Rectal smooth muscle tissue (tissue), 1 donor: ENCODE data around the gene PNMA6E.

Source experiments
- H3K27ac ChIP-seq: one replicate; pipeline ENCODE4 v1.7.0; 2013; ENCODE audit warnings: low read depth, low read length, inconsistent platforms
- H3K27me3 ChIP-seq: one replicate; pipeline ENCODE4 v1.7.0; 2013; ENCODE audit warnings: low read length; ENCODE audit not compliant: control insufficient read depth, insufficient read depth
- H3K36me3 ChIP-seq: one replicate; pipeline ENCODE4 v1.7.0; 2013; ENCODE audit warnings: low read length; ENCODE audit not compliant: control insufficient read depth, insufficient read depth
- H3K4me1 ChIP-seq: one replicate; pipeline ENCODE4 v1.7.0; 2013; ENCODE audit warnings: low read length; ENCODE audit not compliant: control insufficient read depth, insufficient read depth
- H3K4me3 ChIP-seq: one replicate; pipeline ENCODE4 v1.7.0; 2013; ENCODE audit warnings: low read length
- H3K9ac ChIP-seq: one replicate; pipeline ENCODE4 v1.7.0; 2013; ENCODE audit warnings: low read length

The PNMA6E gene

DNA sequence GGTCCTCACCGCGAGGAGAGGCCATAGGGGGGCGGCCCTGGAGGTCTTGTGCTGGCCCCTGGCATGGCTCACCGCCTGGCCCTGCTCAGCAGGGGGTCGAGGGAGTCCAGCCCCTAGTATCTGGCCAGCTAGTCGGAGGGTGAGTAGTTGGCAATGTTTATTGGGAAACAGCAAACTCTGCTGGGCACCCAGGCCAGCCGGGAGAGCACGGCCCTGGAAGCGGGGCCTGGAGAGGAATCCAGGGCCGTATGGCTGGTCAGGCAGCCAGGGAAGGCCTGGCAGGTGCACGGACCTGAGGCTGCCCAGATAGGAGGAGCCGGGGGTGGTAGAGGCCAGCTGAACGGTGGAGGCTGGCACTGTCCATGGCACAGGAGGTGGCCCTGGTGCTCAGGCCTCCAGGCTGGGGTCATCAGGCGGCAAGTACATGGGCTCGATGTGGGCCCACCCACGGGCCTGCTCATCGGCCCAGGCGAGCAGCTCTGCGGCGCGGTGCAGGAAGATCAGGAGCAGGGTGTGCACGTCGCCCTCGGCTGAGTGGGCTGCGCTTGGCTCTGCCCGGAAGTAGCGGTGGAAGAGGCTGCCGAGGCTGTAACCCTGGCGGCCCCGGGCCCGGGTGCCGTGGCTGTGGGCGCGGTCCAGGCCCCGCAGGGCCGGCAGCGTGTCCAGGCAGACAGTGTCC is 43.3 kb upstream of the PNMA6E start:
- no peak overlapping the region for H3K4me3 ChIP-seq
- H3K4me1 ChIP-seq, result no peaks in the 10 kb centered on the region
- H3K9ac ChIP-seq, result no peak overlapping the region
- H3K36me3 ChIP-seq, result no peaks in the 10 kb centered on the region
- H3K27ac ChIP-seq, result no peak overlapping the region
- peaks cover 5% of the 10 kb centered on the region for H3K27me3 ChIP-seq

DNA sequence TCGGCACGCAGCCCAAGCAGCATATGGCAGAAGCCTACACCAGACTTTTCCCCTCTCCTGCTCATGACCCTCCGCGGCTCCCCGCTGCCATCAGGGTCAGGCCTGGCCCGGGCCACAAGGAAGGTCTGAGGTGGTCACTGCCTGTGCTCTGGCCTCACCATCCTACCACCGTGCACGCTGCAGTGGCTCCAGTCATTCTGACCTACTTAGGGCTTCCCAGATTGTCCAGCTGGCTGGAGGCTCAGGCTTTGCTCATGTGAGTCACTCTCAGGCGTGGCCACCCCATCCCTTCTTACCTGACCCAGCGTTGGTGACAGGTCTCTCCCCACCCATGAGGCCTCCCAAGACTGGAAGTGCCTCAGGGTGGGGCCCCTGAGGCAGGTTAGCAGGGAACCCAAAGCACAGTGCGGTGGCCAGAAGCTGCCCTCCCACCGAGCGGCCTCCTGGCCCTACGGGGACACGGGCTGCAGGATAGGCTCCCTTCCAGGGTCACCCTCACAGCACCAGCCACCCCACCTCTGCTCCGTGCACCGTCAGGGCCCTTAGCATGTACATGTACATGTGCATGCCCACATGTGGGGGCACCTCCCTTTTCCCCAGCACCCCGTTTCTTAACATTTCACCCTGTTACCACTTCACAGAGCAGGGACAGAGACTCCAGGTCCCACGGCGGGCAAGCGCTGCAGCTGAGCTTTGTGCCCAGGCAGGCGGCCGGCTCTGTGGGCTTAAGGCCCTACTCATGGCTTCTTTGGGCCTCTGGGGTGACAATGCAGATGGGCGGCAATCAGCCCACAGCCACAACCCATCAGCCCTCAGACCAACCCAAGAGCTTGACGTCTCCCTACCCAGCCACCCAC is 42.6 kb upstream of the PNMA6E start:
- Histone ChIP-seq H3K27me3 (peaks cover 7% of the 10 kb centered on the region), H3K4me3 (no peak overlapping the region), H3K36me3 (no peaks in the 10 kb centered on the region), H3K9ac (no peak overlapping the region), H3K27ac (no peak overlapping the region), H3K4me1 (no peaks in the 10 kb centered on the region)

DNA sequence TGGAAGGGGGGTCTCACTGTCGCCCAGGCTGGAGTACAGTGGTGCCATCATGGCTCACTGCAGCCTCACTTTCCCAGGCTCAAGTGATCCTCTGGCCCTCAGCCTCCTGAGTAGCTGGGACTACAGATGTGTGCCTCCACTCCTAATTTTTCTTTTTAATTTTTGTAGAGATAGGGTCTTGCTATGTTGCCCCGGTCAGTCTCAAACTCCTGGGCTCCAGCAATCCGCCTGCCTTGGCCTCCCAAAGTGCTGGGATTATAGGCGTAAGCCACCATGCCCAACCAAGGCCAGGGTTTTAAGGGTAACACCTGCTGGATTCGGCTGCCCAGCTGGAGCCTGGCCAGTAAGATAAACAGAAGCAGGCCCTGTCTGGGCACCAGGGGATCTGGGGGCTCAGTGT is 41.3 kb upstream of the PNMA6E start:
- Histone ChIP-seq H3K4me3 (no peak overlapping the region), H3K27ac (no peak overlapping the region), H3K4me1 (no peaks in the 10 kb centered on the region), H3K9ac (no peak overlapping the region), H3K27me3 (peaks cover 6% of the 10 kb centered on the region), H3K36me3 (no peaks in the 10 kb centered on the region)

DNA sequence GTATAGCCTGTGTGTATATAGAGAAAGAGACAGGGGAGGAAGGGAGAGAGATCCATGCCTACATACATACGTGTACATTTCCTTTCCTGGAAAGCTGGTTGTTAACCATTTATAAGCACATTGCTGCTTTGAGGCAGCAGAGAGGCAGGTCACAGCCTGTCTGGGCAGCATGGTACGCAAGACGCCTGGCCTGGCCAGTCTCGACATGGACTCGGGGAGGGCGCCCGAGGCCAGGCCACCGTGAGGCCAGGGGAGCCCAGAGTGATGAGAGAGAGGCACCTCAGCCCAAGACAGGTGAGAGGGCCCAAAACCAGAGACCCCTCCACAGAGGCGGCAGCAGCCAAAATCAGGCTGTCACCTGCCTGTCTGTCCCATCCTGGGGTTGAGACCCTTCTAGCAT is 40.8 kb upstream of the PNMA6E start:
- Histone ChIP-seq H3K4me3 (no peak overlapping the region), H3K27ac (no peak overlapping the region), H3K4me1 (no peaks in the 10 kb centered on the region), H3K27me3 (peaks cover 4% of the 10 kb centered on the region), H3K9ac (no peak overlapping the region), H3K36me3 (no peaks in the 10 kb centered on the region)

DNA sequence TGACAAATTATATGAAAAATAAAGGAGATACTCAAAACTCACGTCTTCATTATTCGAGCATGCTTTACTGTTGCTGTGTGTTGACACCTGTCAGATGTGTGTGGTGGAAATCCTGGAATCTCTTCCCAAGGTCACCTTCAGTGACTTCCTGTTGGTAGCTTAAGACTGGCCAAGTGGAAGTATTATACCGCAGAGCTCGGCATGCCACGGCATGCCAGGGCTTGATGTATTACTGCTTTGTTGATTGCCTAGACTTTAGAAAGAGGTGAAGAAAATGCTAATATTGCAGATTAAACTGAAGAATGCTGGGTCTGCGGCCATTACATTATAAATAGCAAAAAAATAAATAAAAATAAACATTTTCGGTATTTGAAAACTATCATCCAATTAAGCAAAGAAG is 40.1 kb upstream of the PNMA6E start:
- no peak overlapping the region for H3K27ac ChIP-seq
- H3K4me3 ChIP-seq, result no peak overlapping the region
- no peak overlapping the region for H3K9ac ChIP-seq
- peaks cover 4% of the 10 kb centered on the region for H3K27me3 ChIP-seq
- no peaks in the 10 kb centered on the region for H3K4me1 ChIP-seq
- H3K36me3 ChIP-seq, result no peaks in the 10 kb centered on the region

DNA sequence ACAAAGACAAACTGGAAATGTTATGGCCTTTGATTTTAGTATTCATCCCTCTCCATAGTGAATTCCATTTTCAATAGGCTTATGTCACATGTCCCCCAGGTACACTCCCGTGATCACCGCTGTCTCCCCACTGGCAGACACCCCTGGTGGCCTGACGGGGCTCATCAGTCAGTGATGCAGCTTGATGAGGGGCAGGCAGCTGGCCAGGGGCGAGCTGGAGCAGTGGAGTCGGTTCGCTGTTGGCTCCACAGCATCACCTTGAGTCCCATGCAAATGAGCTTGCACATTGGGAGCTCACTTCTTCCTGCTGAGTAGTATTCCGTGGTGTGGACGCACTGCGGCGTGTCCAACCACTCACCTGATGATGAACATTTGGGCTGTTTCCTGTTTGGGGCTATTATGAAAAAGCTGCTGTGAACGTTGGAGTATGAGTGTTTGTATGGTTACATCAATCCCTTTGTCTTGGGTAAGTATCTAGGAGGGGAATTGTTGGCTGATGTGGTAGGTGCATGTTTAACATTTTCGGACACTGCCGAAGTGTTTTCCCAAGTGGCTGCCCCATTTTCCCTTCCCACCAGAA is 39.5 kb upstream of the PNMA6E start:
- Histone ChIP-seq H3K27me3 (peaks cover 4% of the 10 kb centered on the region), H3K4me3 (no peak overlapping the region), H3K36me3 (no peaks in the 10 kb centered on the region), H3K27ac (no peak overlapping the region), H3K9ac (no peak overlapping the region), H3K4me1 (no peaks in the 10 kb centered on the region)

DNA sequence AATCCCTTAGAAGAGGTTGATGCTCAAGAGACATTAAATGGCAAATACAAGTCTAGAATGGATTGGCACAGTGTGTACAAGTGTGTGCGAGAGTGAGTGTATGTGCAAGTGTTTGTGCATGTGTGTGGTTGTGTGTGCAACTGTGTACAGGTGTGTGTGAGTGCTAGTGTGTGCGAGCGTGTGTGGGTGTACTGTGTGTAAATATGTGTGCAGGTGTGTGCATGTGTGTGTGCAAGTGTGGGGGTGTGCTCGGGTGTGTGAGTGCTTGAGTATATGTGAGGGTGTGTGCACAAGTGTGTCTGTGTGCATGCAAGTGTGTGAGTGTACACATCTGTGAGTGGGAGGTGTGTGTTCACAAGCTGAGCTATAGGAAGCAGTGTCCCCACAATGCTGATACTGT is 38.8 kb upstream of the PNMA6E start:
- Histone ChIP-seq H3K27ac (no peak overlapping the region), H3K4me3 (no peak overlapping the region), H3K9ac (no peak overlapping the region), H3K36me3 (no peaks in the 10 kb centered on the region), H3K4me1 (no peaks in the 10 kb centered on the region), H3K27me3 (peaks cover 4% of the 10 kb centered on the region)

DNA sequence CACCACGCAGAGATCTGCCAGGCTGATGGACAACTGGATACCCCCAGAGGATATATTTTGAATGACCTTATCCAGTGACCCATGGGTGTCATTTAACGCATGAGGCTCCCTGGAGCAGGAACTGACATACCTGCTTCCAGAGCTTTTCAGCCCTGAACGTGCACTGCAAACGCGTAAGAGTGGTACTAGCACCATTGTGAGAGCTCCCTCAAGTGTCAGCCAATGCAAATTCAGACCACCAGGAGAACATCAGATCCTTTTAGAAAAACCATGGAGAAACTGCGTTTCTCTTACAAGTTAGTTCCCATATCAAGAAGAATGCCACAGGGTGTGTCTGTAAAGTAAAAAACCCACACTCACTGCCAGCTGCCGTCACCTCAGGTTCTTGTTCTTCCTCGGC is 37.4 kb upstream of the PNMA6E start:
- Histone ChIP-seq H3K4me1 (no peaks in the 10 kb centered on the region), H3K27me3 (peaks cover 4% of the 10 kb centered on the region)

DNA sequence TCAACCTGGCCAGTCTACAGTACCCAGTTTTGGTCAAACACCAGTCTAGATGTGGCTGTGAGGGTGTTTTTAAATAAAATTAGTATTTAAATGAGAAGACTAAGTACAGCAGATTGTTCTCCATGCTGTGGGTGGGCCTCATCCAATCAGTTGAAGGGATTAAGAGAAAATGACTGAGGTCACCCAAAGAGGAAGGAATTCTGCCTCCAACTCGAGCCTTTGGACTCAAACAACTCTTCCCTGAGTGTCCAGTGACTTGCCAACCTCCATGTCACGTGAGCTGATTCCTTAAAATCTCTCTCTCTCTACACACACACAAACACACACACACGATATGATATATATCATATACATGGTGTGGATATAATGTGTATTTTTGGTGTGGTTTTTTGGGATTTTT is 34.7 kb upstream of the PNMA6E start:
- Histone ChIP-seq H3K9ac (no peak overlapping the region), H3K4me3 (no peak overlapping the region), H3K4me1 (no peaks in the 10 kb centered on the region), H3K27ac (no peak overlapping the region), H3K27me3 (peaks cover 4% of the 10 kb centered on the region), H3K36me3 (no peaks in the 10 kb centered on the region)

More for the DNA sequence above, 37.4 kb upstream of the PNMA6E start:
- Histone ChIP-seq H3K4me3 (no peak overlapping the region), H3K36me3 (no peaks in the 10 kb centered on the region), H3K9ac (no peak overlapping the region), H3K27ac (no peak overlapping the region)

DNA sequence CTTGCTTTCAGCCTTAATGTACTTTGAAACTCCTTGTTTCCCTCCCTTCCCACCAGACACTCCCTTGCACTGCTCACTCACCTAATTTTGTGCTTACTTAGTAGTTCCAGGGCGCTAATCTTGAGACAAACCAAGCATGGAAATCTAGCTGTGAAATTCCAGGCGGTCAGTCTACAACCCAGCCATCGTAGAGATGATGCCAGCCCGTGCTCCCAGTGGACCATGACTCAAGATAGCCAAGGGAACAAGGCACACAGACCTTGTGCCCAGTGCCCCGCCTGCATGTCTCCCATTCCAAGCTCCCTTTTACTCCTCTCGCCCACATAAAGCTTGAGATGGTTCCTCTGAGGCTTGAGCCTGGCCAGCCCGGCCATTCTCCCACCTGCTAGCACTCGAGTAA is 33.7 kb upstream of the PNMA6E start:
- Histone ChIP-seq H3K27ac (no peak overlapping the region), H3K36me3 (no peaks in the 10 kb centered on the region), H3K4me3 (no peak overlapping the region), H3K27me3 (peaks cover 2% of the 10 kb centered on the region), H3K4me1 (no peaks in the 10 kb centered on the region), H3K9ac (no peak overlapping the region)

DNA sequence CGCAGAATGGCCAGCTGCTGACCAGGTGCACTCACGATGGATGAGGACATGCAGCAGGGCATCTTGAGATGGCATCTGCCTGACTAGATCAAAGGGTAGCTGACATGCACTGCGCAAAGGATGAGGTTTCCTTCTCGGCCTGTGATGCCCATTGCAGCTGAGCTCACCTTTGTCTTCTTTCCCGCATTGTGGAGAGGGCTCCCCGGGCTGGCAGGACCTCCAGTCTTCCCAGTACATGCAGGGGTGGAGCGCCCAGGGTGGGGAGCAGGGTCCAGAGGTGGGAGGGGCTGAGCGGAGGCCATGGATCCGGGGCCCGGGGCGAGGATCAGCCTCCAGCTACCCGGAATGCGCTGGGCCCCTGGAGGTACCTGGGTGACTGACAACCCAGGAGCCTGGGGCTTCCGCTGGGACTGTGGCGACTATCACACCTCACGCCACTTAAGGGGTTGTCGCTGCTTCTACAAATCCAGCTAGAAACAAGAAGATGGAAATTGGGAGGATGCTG is 32.7 kb upstream of the PNMA6E start:
- no peak overlapping the region for H3K9ac ChIP-seq
- no peak overlapping the region for H3K4me3 ChIP-seq
- no peaks in the 10 kb centered on the region for H3K36me3 ChIP-seq
- H3K4me1 ChIP-seq, result no peaks in the 10 kb centered on the region
- H3K27me3 ChIP-seq, result peaks cover 2% of the 10 kb centered on the region
- H3K27ac ChIP-seq, result no peak overlapping the region

DNA sequence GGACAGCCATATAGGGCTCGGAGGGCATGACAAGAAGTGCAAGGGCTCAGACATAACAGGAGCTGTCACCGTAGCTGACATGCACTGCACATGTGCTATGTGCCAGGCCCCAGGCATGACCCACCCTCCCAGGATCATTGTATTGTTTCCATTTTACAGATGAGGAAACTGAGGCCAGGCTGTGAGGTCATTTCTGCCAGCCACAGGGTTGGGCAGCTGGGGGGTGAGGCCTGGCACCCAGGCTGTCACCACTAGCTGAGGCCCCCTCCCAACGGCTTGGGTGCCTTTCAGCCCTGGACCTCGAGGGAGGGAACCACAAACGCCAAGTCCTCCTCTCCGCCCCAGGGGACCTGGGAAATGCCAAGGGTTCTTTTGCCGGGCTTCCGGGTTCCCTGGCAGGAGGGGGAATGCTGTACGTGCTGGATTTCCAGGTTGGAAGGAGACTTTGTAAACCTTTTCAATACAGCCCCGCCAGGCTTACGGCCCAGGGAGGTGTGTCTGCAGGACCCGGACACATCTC is 32.1 kb upstream of the PNMA6E start:
- H3K9ac ChIP-seq, result no peak overlapping the region
- H3K27me3 ChIP-seq, result no peaks in the 10 kb centered on the region
- H3K4me1 ChIP-seq, result no peaks in the 10 kb centered on the region
- H3K4me3 ChIP-seq, result no peak overlapping the region
- H3K27ac ChIP-seq, result no peak overlapping the region
- no peaks in the 10 kb centered on the region for H3K36me3 ChIP-seq
